GM04504 (cell line): ENCODE data around the gene YEATS4.
"Not testable (repeated sequence)": the region's sequence is repeated elsewhere in the genome, so short reads cannot be mapped to it uniquely, and the experiment has no call there.

Experiments
- DNase-seq: peaks from one replicate; pipeline ENCODE4 v3.0.0-alpha.2; 2012; ENCODE audit warnings: low read depth

YEATS4 gene

GRCh38 chr12:69359531-69360347, at the start of gene YEATS4:
YEATS4 (plus strand) TSS chr12:69359743; CDS start chr12:69359973, 230 bp downstream.
- DNase-seq = peak; percentile 73

DNA sequence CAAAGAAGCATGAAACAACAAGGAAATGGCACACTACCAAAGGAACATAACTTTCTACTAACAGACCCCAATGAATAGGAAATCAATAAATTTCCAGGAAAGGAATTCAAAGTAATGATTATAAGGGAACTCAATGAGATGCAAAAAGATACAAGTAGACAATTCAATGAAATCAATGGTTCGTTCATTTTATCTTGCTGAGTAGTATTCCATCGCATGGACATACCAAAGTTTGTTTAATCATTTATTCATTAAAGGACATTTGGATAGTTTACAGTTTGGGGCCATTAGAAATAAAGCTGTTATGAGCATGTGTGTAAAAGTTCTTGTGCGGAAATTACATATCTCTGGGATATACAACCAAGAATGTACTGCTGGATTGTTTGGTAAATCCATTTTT, 46.3 kb upstream of the YEATS4 start:
- no peak for DNase-seq

DNA sequence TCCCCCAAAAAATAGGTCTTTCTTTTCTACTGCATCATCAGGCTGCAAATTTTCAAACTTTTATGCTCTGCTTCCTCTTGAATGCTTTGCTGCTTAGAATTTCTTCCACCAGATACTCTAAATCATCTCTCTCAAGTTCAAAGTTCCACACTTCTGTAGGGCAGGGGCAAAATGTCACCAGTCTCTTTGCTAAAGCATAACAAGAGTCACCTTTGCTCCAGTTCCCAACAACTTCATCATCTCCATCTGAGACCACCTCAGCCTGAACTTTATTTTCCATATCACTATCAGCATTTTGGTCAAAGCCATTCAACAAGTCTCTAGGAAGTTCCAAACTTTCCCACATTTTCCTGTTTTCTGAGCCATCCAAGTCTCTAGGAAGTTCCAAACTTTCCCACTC, 42.8 kb upstream of the YEATS4 start:
- not testable (repeated sequence) for DNase-seq

DNA sequence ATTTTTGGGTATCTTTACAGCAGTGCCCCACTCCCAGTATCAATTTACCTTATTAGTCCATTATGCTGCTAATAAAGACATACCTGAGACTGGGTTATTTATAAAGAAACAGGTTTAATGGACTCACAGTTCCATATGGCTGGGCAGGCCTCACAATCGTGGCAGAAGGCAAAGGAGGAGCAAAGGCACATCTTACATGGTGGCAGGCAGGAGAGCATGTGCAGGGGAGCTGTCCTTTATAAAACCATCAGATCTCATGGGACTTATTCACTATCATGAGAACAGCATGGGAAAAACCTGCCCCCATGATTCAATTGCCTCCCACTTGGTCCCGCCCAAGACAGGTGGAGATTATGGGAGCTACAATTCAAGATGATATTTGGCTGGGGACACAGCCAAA, 42.3 kb upstream of the YEATS4 start:
- not testable (repeated sequence) for DNase-seq

DNA sequence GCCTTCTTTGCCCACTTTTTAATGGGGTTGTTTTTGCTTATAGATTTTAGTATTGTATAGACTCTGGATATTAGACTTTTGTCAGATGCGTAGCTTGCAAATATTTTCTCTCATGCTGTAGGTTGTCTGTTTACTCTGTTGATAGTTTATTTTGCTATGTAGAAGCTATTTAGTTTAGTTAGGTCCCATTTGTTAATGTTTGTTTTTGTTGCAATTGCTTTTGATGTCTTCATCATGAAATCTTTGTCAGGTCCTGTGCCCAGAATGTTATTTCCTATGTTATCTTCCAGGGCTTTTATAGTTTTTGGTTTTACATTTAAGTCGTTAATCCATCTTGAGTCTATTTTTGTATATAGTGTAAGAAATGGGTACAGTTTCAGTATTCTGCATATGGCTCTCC, 41.3 kb upstream of the YEATS4 start:
- DNase-seq = no peak

DNA sequence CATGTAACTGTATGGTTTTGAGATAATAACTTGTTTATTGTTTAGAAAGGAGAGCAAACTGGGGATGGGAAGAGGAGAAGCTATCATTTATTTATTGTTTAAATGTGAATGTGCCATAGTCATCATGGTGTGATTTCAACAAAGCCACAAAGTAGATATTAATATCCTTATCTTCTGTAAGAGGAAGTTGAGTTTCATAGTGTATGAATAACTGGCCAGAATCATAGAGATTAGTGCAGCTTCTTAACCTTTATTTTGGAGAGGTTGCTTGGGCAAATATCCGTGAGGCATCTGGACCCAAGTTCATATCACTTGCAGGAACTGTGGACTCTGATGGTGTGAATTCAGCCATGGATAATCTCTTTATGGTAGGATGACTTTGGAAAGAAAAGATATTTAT, 38.2 kb upstream of the YEATS4 start:
- DNase-seq = no peak

GRCh38 chr12:69324797-69325466, 34.6 kb upstream of the YEATS4 start:
- no peak for DNase-seq

GRCh38 chr12:69328426-69328825, 31.1 kb upstream of the YEATS4 start:
- no peak for DNase-seq

- DNase-seq = no peak
Observed at GRCh38 chr12:69329669-69330428, 29.7 kb upstream of the YEATS4 start.

- no peak for DNase-seq
Observed at GRCh38 chr12:69330475-69331473, 28.8 kb upstream of the YEATS4 start.

GRCh38 chr12:69331519-69331908, 28.0 kb upstream of the YEATS4 start:
- DNase-seq = no peak

- no peak for DNase-seq
Observed at GRCh38 chr12:69331909-69332684, 27.4 kb upstream of the YEATS4 start.

GRCh38 chr12:69332815-69333358, 26.7 kb upstream of the YEATS4 start:
- DNase-seq = no peak

GRCh38 chr12:69334158-69334557, 25.4 kb upstream of the YEATS4 start:
- DNase-seq = no peak

DNA sequence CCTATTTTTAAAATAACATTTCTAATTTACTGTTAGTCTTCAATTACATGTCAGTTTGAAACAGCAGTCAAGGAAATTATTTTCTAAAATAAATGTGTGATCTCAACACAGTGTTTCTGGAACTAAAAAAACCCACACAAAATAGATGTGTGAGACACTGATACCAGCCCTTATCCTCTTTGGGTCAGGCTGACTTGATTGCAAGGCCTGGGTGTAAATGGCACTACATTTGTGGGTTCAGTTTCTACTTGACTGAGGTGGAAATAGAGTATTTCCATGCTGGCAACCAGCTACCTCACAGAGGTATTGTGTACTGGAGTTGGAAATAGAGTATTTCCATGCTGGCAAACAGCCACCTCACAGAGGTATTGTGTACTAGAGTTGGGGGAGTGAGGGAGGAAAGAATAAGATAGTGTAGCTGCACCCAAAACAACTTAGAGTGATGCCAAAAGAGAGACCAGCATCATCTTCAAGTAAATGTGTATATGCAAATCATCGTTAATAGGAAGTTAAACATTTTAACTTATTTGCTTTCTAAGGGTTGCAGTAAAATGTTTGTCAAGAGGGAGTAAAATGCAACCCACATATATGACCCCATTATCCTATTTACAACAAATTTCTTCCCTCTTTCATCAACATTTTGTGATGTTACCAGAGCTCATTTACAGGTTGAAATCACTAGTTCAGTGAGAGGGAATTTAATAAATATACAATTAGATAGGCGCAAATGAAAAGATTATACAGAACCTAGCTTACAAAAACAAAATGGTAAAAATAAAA, 22.0 kb upstream of the YEATS4 start:
- DNase-seq = no peak

DNA sequence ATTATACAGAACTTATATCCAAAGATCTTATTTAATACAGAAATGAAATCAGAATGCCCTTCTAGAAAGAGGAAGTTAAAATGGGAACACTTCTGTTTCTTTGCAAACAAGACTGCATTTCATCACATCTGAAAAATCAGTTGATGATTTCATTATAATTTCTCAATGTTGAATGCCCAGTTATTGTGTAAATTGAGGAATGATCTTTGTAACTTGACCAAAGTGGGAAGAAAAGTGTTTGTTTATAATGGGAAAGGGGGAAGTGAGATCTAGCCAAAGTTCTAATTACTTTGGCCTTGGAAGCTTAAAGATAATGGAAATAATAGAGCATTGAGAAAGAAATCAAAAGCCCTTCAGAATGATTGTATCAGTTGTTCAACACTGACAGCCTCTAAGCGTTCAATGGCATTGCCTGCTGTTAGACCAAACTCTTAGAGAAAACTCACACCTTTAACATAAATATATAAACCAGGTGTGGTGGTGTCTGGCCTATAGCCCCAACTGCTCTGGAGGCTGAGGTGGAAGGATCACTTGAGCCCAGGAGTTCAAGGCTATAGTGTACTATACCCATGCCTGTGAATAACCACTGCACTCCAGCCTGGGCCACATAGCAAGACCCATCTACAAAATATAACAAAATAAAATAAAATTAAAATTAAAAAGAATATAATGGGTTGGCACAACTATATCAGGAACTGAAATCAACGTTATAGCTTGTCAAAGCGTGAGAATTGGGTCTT, 21.3 kb upstream of the YEATS4 start:
- DNase-seq = no peak

DNA sequence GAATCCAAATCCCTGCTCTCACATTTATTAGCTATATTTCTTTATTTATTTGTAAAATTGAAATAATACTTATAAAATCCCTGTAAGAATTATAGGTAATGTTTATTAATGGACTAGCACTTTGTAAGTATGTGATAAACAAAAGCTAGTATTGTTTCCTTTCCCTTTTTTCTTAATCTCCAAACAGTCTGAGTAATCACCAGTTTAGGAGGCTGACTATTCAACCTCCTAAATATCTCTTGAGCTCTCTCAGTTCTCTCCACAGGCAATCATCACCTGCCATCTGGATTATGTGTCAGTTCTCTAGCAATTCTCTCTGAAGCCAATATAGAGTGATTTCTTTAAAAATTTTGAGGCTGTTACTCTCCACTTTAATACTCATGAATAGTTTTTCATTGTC, 20.6 kb upstream of the YEATS4 start:
- no peak for DNase-seq

GRCh38 chr12:69339999-69340398, 19.5 kb upstream of the YEATS4 start:
- no peak for DNase-seq

GRCh38 chr12:69341328-69341727, 18.2 kb upstream of the YEATS4 start:
- no peak for DNase-seq
